Gastrocnemius medialis (tissue), 4 donors: ENCODE measurements around the gene NLRC5. TPM values are rescaled to one million over a fixed set of nuclear protein-coding genes. Genes with fewer than 3 reads are reported as not detected.

Experiments
- ATAC-seq, 2 donors: fragments of 150-250 bp; one replicate each; pipeline ENCODE4 v1.9.1; 2016
- DNase-seq, 2 donors: peaks; one replicate each; pipeline ENCODE4 v3.0.0-alpha.2; 2019
- H3K27ac ChIP-seq, 4 donors: fragments of 200-600 bp; sonication (generic); 1 replicate in 1 of 4; 2 replicates in 3 of 4; pipeline ENCODE4 v1.5.1; 2016 to 2018; ENCODE audit warnings: mild to moderate bottlenecking in 2 of 4, moderate library complexity in 1 of 4
- H3K27me3 ChIP-seq, 3 donors: fragments of 200-600 bp; sonication (generic) in 2 of 3; 1 replicate in 1 of 3; 2 replicates in 2 of 3; pipeline versions ENCODE4 v1.5.1 to v1.6.0; 2016 to 2019; ENCODE audit warnings: mild to moderate bottlenecking in 1 of 3, moderate library complexity in 1 of 3
- H3K36me3 ChIP-seq, 2 donors: fragments of 200-600 bp; sonication (generic) in 1 of 2; one replicate each; pipeline ENCODE4 v1.5.1; 2017 to 2018
- H3K4me1 ChIP-seq, 2 donors: fragments of 200-600 bp; sonication (generic) in 1 of 2; one replicate each; pipeline ENCODE4 v1.5.1; 2016 to 2017; ENCODE audit warnings: mild to moderate bottlenecking in 2 of 2
- H3K4me3 ChIP-seq, 4 donors: fragments of 200-600 bp; sonication (generic) in 3 of 4; 1 replicate in 1 of 4; 2 replicates in 3 of 4; pipeline ENCODE4 v1.5.1; 2016 to 2019; ENCODE audit warnings: mild to moderate bottlenecking in 2 of 4
- H3K9me3 ChIP-seq, 3 donors: fragments of 200-600 bp; sonication (generic) in 2 of 3; 1 replicate in 1 of 3; 2 replicates in 2 of 3; pipeline ENCODE4 v1.5.1; 2016 to 2019
- POLR2A ChIP-seq, 2 donors: fragments of 450-650 bp; IDR thresholded peaks; one replicate each; pipeline ENCODE4 v1.6.1; 2017; ENCODE audit warnings: antibody characterized with exemption in 2 of 2, mild to moderate bottlenecking in 2 of 2, moderate library complexity in 2 of 2
- in situ Hi-C, 4 donors: fragments of 200-750 bp; cut with MboI; loops; one replicate each; pipeline versions ENCODE4 v1.15.0 to v1.8.0; 2017; ENCODE audit warnings: low sequenced_read_pairs in 4 of 4
- intact Hi-C: fragments of 100-400 bp; cut with DNase I; formaldehyde crosslinking; loops from one replicate; pipeline ENCODE4 v1.15.1; 2023; ENCODE audit warnings: low total_unique reads
- total RNA-seq, 4 donors: library from RNA; depleted of rRNA; stranded (reverse); fragments of >200 nt; gene quantifications; one replicate each; pipeline versions ENCODE4 v1.1.0 to v1.2.3, GENCODE V29; 2016
- TF ChIP-seq, protein P1 (sequence below), 5 experiments: fragments of 450-650 bp in 3 of 5; fragments of 200-600 bp in 2 of 5; sonication (generic) in 2 of 5; IDR thresholded peaks in 4 of 5; conservative IDR thresholded peaks in 1 of 5; 1 replicate in 4 of 5; 2 replicates in 1 of 5; pipeline ENCODE4 v1.5.1; 2016 to 2019; ENCODE audit warnings: antibody characterized with exemption in 5 of 5, mild to moderate bottlenecking in 3 of 5, moderate library complexity in 3 of 5

NLRC5 gene
- total RNA-seq, 4 donors from 2014 or later = 2.5 to 9.4 (median 5.1) TPM

DNA sequence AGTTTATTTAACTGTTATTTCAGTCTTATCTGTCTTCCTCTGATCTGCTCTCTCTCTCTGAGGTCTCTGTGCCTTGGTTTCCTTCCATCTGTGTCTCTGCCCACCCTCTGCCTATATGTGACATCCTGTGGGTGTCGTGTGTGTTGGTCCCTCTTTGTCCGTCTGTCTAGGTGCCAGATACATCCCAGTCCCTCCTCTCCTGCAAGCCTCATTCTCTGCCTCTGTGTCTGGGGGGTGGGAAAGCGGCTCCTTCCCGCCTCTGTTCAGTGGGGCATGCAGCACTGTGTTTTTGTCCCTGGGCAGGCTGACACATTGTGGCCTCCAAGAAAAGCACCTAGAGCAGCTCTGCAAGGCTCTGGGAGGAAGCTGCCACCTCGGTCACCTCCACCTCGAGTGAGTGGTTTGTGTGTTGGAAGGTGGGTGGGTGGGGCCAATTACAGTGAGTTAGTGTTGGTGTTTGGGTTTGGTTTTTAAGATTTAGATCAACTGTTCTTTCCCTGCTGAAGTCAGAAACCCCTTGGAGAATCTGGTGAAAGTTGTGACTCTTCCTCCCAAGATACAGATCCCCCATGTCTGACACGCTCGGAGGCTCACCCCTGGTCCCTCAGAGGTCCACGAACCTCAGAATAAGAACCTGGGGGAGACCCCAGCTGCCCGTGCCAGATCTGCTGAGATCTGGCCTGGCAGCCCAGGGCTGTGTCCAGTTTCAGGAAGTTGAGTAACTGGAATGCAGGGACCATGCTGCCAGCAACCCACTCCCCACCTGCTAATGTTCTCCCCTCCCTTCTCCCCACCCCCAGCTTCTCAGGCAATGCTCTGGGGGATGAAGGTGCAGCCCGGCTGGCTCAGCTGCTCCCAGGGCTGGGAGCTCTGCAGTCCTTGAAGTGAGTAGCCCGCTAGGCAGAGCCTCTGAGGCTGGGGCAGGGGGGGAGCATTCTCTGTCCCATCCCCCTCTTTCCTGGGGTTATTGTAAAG, 52.1 kb downstream of the NLRC5 start:
- no peaks in the 10 kb centered on the region for H3K36me3 ChIP-seq
- TF ChIP-seq, protein P1, sequence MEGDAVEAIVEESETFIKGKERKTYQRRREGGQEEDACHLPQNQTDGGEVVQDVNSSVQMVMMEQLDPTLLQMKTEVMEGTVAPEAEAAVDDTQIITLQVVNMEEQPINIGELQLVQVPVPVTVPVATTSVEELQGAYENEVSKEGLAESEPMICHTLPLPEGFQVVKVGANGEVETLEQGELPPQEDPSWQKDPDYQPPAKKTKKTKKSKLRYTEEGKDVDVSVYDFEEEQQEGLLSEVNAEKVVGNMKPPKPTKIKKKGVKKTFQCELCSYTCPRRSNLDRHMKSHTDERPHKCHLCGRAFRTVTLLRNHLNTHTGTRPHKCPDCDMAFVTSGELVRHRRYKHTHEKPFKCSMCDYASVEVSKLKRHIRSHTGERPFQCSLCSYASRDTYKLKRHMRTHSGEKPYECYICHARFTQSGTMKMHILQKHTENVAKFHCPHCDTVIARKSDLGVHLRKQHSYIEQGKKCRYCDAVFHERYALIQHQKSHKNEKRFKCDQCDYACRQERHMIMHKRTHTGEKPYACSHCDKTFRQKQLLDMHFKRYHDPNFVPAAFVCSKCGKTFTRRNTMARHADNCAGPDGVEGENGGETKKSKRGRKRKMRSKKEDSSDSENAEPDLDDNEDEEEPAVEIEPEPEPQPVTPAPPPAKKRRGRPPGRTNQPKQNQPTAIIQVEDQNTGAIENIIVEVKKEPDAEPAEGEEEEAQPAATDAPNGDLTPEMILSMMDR (IDR thresholded peaks at IDR 0.05 in 4 of 5, conservative IDR thresholded peaks at IDR 0.05 in 1 of 5) = no peak
- no peak for TF ChIP-seq POLR2A (IDR thresholded peaks at IDR 0.05)
- in situ Hi-C loops = loop anchor here (10.0 kb wide), 2 partner anchors 167 to 177 kb away; partner anchors contain the start of gene SLC12A3 (in 3 of the 4)
- H3K4me1 ChIP-seq = peaks cover 0 to 8% of the 10 kb centered on the region in 2 donors
- DNase-seq (no peak), ATAC-seq (no peak)
- no peaks in the 10 kb centered on the region for H3K9me3 ChIP-seq
- intact Hi-C loops = no loop called here
- no peak overlapping the region for H3K4me3 ChIP-seq
- H3K27ac ChIP-seq = no peak overlapping the region
- no peaks in the 10 kb centered on the region for H3K27me3 ChIP-seq

DNA sequence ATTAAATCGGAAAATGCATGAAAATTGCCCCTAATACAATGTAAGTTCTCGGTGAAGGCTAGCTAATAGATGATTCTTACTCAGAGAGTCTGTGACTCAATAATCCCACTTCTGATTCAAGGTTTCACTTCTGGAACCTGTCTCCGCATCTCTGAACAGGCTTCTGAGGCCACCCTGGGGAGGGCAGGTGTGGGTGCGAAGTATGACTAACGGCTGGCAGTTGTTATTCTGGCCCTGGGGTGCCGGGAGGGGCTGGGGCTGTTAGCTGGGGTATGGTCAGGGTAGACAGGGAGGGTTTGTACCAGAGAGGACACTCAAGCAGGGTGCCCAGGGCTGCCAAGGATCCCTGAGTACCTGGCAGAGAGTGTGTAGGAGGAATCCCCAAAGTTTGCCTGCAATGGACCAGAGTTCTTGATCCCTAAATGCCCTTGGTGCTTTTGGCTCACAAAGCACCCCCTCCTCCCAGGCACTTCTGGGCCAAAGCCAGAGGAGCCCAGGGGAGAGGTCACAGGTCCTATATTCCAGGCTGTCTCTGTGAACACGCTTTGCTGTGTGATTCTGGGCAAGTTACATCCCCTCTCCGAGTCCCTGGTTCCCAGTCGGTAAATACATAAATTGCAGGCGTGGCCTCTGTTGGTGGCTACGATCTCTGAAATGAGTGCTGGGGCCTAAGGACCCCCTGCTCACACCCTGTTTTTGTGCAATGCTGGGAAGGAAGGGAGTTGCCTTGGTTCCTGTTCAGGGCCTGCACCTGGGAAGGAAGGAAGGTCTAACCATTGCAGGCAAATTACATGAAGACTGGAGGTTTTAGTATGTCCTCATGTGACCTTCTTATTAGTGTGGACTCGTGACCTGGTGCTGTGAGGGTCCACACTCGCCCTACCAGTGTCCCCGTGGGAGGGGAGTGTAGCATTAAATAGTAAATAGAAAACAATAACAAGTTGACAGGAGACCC, 53.1 kb downstream of the NLRC5 start:
- intact Hi-C loops = no loop called here
- in situ Hi-C loops = loop anchor here (10.0 kb wide), 2 partner anchors 168 to 178 kb away; partner anchors contain the start of gene SLC12A3 (in 3 of the 4)
- no peaks in the 10 kb centered on the region for H3K27me3 ChIP-seq
- H3K36me3 ChIP-seq = no peaks in the 10 kb centered on the region
- TF ChIP-seq POLR2A (IDR thresholded peaks at IDR 0.05) = no peak
- TF ChIP-seq, protein P1 (IDR thresholded peaks at IDR 0.05 in 4 of 5, conservative IDR thresholded peaks at IDR 0.05 in 1 of 5) = no peak
- H3K4me1 ChIP-seq = peaks cover 0 to 8% of the 10 kb centered on the region in 2 donors
- ATAC-seq = no peak
- H3K9me3 ChIP-seq = no peaks in the 10 kb centered on the region
- no peak for DNase-seq
- H3K27ac ChIP-seq = no peak overlapping the region
- no peak overlapping the region for H3K4me3 ChIP-seq

DNA sequence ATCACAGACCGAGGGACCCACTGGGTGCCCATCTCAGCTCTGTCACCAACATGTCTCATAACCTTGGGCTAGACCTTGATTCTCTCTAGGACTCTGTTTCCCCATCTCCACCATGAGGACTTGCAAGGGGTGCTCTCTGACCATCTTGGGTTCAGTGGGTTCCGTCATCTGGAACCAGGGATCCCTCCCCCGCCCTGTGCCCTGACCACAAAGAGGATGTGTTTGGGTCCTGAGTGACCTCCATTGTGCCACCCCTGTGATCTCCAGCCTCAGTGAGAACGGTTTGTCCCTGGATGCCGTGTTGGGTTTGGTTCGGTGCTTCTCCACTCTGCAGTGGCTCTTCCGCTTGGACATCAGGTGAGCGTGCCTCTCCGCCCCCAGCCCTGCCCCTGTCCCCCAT, 53.9 kb downstream of the NLRC5 start:
- no peaks in the 10 kb centered on the region for H3K36me3 ChIP-seq

More for the DNA sequence above, 53.9 kb downstream of the NLRC5 start:
- in situ Hi-C loops (loop anchor here (10.0 kb wide), 2 partner anchors 168 to 178 kb away; partner anchors contain the start of gene SLC12A3 (in 3 of the 4)), intact Hi-C loops (no loop called here)
- Histone ChIP-seq H3K27ac (no peak overlapping the region), H3K4me1 (peaks cover 0 to 8% of the 10 kb centered on the region in 2 donors), H3K4me3 (no peak overlapping the region), H3K27me3 (no peaks in the 10 kb centered on the region), H3K9me3 (no peaks in the 10 kb centered on the region)
- no peak for ATAC-seq
- no peak for DNase-seq
- TF ChIP-seq, protein P1 (IDR thresholded peaks at IDR 0.05 in 4 of 5, conservative IDR thresholded peaks at IDR 0.05 in 1 of 5) = no peak
- no peak for TF ChIP-seq POLR2A (IDR thresholded peaks at IDR 0.05)
